ENCODE data around the gene CAMK4. TPM values are rescaled to one million over a fixed set of nuclear protein-coding genes. Genes with fewer than 3 reads are reported as not detected.
A peak's percentile ranks its signal among the peaks of the same experiment; 100 is the strongest.

The CAMK4 gene
- total RNA-seq, 1 donor from 2014 or later = 2.7 TPM

DNA sequence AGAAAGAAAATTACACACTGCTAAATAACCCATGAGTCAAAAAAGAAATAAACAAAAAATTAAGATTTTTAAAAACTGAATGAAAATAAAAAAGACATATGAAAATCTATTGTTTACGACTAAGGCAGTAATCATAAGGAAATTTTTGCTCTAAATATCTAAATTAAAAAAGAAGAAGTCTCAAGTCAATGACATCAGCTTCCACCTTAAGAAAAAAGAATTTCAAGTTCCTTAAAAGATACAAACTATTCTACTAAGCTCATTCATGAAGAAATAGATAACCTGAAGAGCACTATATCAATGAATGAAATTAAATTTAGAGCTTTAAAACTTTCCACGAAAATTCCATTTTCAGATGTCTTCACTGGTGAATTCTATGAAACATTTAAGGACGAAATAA, 303.9 kb downstream of the CAMK4 start:
- DNase-seq (ENCODE audit: low spot score) = no peak
- ATAC-seq = no peak

DNA sequence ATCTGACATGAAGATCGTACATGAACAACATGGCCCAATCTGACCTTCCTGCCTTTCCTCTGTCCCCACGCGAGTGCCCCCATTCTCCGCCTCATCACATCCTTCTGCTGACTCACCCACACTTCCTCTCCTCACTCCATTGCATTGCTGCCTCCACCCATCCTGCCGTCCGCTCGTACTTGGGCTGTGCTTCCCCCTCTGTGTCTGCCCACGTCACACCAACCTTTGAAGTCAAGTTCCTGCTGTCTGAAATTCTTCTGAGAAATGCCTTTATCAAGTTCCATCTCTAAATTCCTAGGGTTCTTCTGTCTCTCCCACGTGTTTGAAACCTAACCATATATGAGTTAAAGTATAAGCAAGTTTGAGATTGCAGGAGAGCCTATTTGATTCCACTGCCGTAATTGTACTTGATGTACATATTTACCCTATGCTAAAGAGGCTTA, 306.1 kb downstream of the CAMK4 start:
- DNase-seq (ENCODE audit: low spot score) (peak; percentile 57), ATAC-seq (peak; percentile 79)

DNA sequence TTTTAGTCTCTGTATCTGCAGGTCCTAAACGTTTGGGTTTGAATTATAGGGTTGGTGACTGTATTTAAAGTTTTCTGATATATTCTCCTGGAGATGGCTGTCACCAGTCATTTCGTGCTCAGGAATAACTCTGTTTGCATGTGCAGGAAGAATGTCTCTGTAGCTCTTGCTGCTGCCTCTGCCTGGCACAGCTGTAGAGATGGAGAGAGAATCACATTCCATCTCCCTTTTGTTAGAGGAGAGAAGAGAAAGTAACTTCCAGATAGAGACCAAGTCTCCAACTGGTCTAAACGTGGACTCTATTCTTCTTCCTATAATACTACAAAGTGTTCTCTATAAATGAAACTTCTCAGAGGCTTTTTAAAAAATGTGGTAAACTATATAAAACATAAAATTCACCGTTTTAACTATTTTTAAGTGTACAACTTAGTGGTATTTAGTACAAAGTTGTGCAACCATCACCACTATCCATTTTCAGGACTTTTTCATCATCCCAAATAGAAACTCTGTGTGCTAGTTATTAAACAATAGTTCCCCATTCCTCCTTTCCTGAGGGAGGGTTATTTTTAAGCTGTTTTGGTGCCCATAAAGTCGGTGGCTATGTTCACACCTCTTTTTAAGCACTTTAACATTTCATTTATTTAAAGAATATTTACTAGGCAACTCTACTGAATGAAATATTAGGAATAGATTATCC, 308.9 kb downstream of the CAMK4 start:
- ATAC-seq = no peak
- DNase-seq (ENCODE audit: low spot score) = no peak

DNA sequence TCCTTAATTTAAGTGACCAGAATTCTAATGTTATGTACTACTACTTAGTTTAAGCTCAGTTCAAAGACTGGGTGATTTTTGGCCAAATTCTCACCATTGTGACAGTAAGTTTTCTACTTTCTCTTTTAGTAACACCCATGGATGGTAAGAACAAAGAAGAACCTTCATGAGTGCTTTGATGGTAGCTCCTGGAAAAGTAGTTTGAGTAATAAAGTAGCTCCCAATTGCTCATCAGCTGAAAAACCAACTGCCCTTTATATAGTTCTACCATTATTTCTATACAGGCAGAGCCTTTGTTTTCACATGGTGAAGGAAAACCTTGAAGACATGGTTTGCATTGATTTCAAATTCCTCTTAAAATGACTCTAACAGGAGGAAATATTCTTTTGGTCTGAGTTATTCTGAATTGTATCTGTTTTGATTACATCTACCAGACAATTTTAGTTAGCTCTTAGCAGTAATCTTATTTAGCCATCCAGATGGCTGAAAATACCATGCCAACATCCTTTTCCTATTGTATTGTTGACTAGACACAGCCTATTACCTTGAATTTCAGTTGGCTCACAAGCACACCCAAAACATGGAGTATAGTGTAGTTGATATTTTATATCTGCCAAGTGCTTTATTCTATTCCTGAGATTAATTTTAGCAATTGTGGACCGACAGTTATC, 311.8 kb downstream of the CAMK4 start:
- ATAC-seq = no peak
- DNase-seq (ENCODE audit: low spot score) = no peak

DNA sequence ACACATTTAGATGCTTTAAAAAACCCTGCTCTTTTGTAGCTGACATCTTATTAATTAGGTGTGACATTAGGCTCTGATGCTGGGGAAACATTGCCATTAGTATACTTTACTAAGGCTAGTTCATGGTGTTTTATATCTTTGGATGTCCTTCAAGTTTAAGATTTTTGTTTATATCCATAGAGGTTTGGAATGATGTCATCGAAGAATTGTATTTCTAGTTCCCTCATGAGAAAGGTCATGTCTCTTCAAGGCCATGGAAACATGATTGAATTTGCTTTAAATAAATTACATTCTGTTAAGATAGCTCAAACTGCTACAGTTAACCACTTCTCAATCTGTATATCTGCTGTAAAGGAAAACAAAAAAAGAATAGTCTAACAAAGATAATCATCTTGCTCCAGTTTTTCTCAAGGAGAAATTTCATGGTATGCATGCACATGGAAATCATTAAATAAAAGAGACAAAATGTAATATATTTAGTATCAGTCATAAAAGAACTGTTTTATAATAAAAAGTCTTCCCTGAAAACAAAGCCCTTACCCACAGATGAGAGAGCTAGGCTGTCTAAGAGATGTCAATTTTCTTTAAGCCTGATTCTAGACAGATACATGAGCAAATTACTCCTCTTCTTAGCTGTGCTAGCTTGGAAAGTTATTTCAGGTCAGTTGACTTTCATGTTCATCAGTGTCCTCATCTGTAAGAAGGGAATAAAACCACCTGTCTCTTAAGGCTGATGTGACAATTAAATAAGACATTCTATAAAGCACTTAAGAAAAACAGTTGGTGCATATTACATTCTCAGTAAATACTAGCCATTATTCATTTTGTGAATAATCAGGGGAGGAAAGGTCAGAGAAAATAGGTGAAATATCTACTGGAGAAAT, 313.2 kb downstream of the CAMK4 start:
- DNase-seq (ENCODE audit: low spot score) (no peak), ATAC-seq (no peak)

Other genes starting within 250 kb of the CAMK4 start
- 1.5 TPM for gene TSLP, start 152.7 kb upstream of the CAMK4 start, total RNA-seq
- gene WDR36, start 132.0 kb upstream of the CAMK4 start, total RNA-seq = 12.1 TPM